ENCODE measurements around the gene TRIM2. TPM values are rescaled to one million over a fixed set of nuclear protein-coding genes. Genes with fewer than 3 reads are reported as not detected.
A peak's percentile ranks its signal among the peaks of the same experiment; 100 is the strongest.

The TRIM2 gene
- total RNA-seq, 2 experiments from 2014 or later, result 0.10 to 0.20 TPM

- ChIA-PET CTCF (interaction anchor here (0.7 kb wide), 1 partner anchor 425 kb away, joined by 3 read pairs; no protein-coding TSS in a partner anchor), POLR2A (no interaction called here)
- Mint-ChIP-seq H3K4me3 (no peak overlapping the region), H3K27me3 (peaks cover 46% of the 10 kb centered on the region), H3K36me3 (ENCODE audit: low read depth) (no peaks in the 10 kb centered on the region), H3K27ac (no peak overlapping the region), H3K4me1 (peaks cover 13% of the 10 kb centered on the region), H3K9me3 (no peaks in the 10 kb centered on the region)
- DNase-seq, result no peak
These were observed 14.7 kb downstream of the TRIM2 start for GRCh38 chr4:153218961-153219360.

- peaks cover 47% of the 10 kb centered on the region for H3K27me3 Mint-ChIP-seq
These were observed 16.6 kb downstream of the TRIM2 start for GRCh38 chr4:153220682-153221395.

GRCh38 chr4:153221783-153222706 lies 17.8 kb downstream of the TRIM2 start:
- ChIA-PET POLR2A (interaction anchor here (1.2 kb wide), 1 partner anchor 17 kb away, joined by 4 read pairs; the partner anchor contains the start of gene TRIM2), CTCF (interaction anchor here (1.2 kb wide), 1 partner anchor 62 kb away, joined by 4 read pairs; no protein-coding TSS in a partner anchor)
- H3K36me3 Mint-ChIP-seq (ENCODE audit: low read depth), result peaks cover 7% of the 10 kb centered on the region
- peaks cover 47% of the 10 kb centered on the region for H3K27me3 Mint-ChIP-seq
- peak; percentile 18 for DNase-seq
- peaks cover 24% of the 10 kb centered on the region for H3K4me1 Mint-ChIP-seq
- peak overlapping the region; percentile 65 for H3K4me3 Mint-ChIP-seq
- H3K9me3 Mint-ChIP-seq, result no peaks in the 10 kb centered on the region
- no peak overlapping the region for H3K27ac Mint-ChIP-seq

More at GRCh38 chr4:153220682-153221395, 16.6 kb downstream of the TRIM2 start:
- CTCF ChIA-PET, result no interaction called here
- POLR2A ChIA-PET, result no interaction called here
- Mint-ChIP-seq H3K4me1 (peaks cover 24% of the 10 kb centered on the region), H3K27ac (no peak overlapping the region), H3K9me3 (no peaks in the 10 kb centered on the region), H3K4me3 (no peak overlapping the region), H3K36me3 (ENCODE audit: low read depth) (peaks cover 7% of the 10 kb centered on the region)
- no peak for DNase-seq

DNA sequence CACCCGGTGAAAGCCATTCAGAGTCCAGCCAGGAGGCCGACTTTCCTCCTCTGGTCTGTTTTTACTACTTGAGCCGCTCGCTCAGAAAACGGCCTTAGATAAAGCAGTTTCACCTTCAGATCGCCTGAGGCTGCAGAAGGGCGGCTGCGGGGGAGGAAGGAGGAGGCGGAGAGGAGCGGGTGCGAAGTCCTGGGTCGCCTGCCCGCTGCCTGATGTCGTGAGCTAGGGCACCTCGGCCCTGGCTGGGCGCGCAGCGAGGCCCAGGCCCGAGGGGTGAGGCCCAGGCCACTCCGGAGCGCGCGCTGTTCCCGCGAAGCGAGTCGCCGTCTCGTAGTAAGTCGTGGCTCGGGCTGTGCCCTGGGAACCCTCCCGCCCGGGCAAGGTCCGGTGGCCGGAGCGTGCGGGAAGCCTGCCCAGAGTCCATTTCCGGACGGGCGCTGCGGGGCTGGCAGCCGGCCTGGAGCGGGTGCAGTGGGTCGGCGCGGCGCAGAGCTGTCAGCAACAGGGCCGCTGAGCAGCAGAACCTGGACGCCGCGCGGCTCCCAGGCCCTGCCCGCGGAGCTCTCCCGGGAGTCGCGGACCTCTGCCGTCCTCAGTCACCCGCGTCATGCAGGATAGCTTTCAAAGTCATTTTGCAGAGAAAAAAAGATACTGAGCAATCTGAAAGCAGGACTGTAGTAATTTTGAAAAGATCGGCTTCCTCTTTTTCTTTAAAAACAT lies 18.6 kb downstream of the TRIM2 start:
- Mint-ChIP-seq H3K27ac (no peak overlapping the region), H3K9me3 (no peaks in the 10 kb centered on the region), H3K36me3 (ENCODE audit: low read depth) (peaks cover 7% of the 10 kb centered on the region), H3K4me1 (peaks cover 24% of the 10 kb centered on the region), H3K4me3 (peak overlapping the region; percentile 65), H3K27me3 (peaks cover 44% of the 10 kb centered on the region)
- DNase-seq, result peak; percentile 23
- POLR2A ChIA-PET, result interaction anchor here (1.2 kb wide), 1 partner anchor 18 kb away, joined by 4 read pairs; the partner anchor contains the start of gene TRIM2
- CTCF ChIA-PET, result interaction anchor here (1.2 kb wide), 1 partner anchor 63 kb away, joined by 4 read pairs; no protein-coding TSS in a partner anchor

DNA sequence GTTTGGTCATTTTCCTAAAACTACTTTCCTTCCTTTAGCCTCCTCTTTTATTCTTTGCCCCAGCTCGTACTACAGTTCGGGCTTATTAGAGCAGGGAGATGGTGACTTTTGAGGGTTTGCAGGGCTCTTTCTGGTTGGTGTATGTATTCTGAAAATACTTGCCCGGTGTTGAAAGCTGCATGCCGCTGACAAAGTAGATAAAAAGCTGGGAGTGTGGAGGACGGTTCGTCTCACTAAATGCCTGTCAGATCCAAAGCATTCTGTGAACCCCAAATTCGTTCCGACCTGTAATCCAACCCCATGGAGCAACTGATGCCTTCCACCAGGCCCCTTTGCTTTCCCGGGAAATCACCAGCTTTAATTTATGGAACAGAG lies 19.2 kb downstream of the TRIM2 start:
- H3K4me3 Mint-ChIP-seq, result peak overlapping the region; percentile 56
- POLR2A ChIA-PET, result no interaction called here

GRCh38 chr4:153223930-153224329 lies 19.7 kb downstream of the TRIM2 start:
- Mint-ChIP-seq H3K36me3 (ENCODE audit: low read depth) (peaks cover 7% of the 10 kb centered on the region), H3K4me3 (no peak overlapping the region), H3K9me3 (no peaks in the 10 kb centered on the region), H3K27ac (no peak overlapping the region), H3K4me1 (peaks cover 24% of the 10 kb centered on the region), H3K27me3 (peaks cover 41% of the 10 kb centered on the region)
- no peak for DNase-seq
- POLR2A ChIA-PET, result no interaction called here
- CTCF ChIA-PET, result no interaction called here

More for the DNA sequence above, 19.2 kb downstream of the TRIM2 start:
- Mint-ChIP-seq H3K36me3 (ENCODE audit: low read depth) (peaks cover 7% of the 10 kb centered on the region), H3K27ac (no peak overlapping the region), H3K27me3 (peaks cover 44% of the 10 kb centered on the region), H3K4me1 (peaks cover 24% of the 10 kb centered on the region), H3K9me3 (no peaks in the 10 kb centered on the region)
- CTCF ChIA-PET, result no interaction called here
- DNase-seq, result no peak

GRCh38 chr4:153224474-153224873 lies 20.2 kb downstream of the TRIM2 start:
- ChIA-PET POLR2A (no interaction called here), CTCF (no interaction called here)
- Mint-ChIP-seq H3K27ac (no peak overlapping the region), H3K36me3 (ENCODE audit: low read depth) (peaks cover 7% of the 10 kb centered on the region), H3K4me3 (no peak overlapping the region), H3K9me3 (no peaks in the 10 kb centered on the region), H3K27me3 (peaks cover 41% of the 10 kb centered on the region), H3K4me1 (peaks cover 24% of the 10 kb centered on the region)
- no peak for DNase-seq

DNA sequence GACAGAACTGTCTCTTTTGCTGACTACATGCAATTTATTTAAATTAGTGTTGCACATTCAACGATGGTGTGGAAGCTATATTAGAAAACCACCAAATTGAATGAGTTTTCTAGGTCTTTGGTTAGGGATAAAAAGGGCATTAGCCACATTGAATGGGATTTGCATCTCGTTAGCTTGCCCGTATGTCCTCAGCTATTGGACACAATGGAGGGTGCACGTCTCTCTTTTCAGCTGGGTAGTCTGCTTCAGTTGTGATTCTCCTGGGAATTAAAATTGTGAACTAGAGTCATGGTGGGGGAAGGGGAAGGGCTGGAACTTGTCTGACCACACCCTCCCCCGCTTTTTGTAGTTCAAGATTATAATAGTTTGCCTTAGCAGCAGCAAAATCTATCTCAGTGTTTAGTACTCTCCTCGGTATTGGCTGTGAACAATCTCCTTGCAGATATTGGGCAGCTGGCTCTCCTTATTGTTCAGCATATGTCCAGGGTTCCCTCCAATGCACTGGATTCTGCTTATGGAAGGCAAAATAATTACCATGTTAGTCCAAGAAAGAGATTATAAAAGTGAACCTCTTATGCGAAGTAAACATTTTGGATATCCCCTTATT lies 23.3 kb downstream of the TRIM2 start:
- H3K4me1 Mint-ChIP-seq, result peaks cover 17% of the 10 kb centered on the region
- DNase-seq, result no peak
- peaks cover 26% of the 10 kb centered on the region for H3K27me3 Mint-ChIP-seq
- H3K4me3 Mint-ChIP-seq, result no peak overlapping the region
- H3K27ac Mint-ChIP-seq, result no peak overlapping the region
- no peaks in the 10 kb centered on the region for H3K9me3 Mint-ChIP-seq
- peaks cover 7% of the 10 kb centered on the region for H3K36me3 Mint-ChIP-seq (ENCODE audit: low read depth)
- POLR2A ChIA-PET, result no interaction called here
- CTCF ChIA-PET, result no interaction called here

GRCh38 chr4:153228512-153229140 lies 24.4 kb downstream of the TRIM2 start:
- DNase-seq, result no peak
- Mint-ChIP-seq H3K4me3 (no peak overlapping the region), H3K4me1 (peaks cover 23% of the 10 kb centered on the region), H3K36me3 (ENCODE audit: low read depth) (peaks cover 7% of the 10 kb centered on the region), H3K27ac (no peak overlapping the region), H3K27me3 (peaks cover 28% of the 10 kb centered on the region), H3K9me3 (no peaks in the 10 kb centered on the region)
- ChIA-PET CTCF (no interaction called here), POLR2A (no interaction called here)

DNA sequence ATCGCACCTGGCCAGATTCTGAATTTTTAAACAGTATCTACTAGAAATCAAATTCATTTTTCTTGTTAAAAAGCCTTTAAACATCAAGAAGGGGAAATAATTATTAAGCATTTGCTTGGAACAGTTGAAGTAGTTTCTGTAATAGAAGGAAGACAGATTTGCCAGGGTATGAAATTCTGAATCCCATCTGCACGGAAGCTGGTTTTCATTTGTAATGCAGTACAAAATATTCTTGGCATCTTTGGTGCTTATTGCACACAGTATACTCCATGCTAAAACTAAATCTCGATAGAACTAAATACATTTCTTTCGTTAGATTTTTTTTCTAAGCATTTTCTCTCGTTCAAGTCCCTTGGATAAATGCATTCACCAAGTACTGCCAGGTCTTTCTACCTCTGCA lies 25.3 kb downstream of the TRIM2 start:
- CTCF ChIA-PET, result no interaction called here

DNA sequence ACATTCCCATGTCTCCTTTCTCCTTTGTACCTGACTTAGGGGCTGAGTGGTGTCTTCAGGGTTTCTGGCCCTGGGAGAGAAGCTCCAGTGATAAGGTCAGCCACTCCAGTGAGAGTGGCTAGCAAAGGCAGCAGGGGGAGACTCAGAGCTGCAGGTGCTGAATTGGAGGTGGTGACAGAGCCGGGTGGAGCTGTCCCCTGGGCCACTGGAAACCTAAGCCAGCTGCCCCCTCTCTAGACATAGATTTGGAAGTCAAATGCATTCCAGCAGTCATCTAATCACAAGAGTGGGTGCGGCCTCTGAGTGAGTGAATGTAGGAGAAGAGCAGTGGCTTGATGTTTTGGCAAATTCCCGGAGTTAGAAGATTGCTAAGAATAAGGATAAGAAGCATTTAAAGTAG lies 28.5 kb downstream of the TRIM2 start:
- H3K4me1 Mint-ChIP-seq, result peaks cover 12% of the 10 kb centered on the region
- ChIA-PET POLR2A (no interaction called here), CTCF (no interaction called here)
- peaks cover 18% of the 10 kb centered on the region for H3K27me3 Mint-ChIP-seq
- no peak for DNase-seq
- H3K9me3 Mint-ChIP-seq, result no peaks in the 10 kb centered on the region
- H3K36me3 Mint-ChIP-seq (ENCODE audit: low read depth), result no peaks in the 10 kb centered on the region
- H3K27ac Mint-ChIP-seq, result no peak overlapping the region
- H3K4me3 Mint-ChIP-seq, result no peak overlapping the region

More for the DNA sequence above, 25.3 kb downstream of the TRIM2 start:
- Mint-ChIP-seq H3K27me3 (peaks cover 22% of the 10 kb centered on the region), H3K9me3 (no peaks in the 10 kb centered on the region), H3K4me3 (no peak overlapping the region), H3K36me3 (ENCODE audit: low read depth) (peaks cover 3% of the 10 kb centered on the region), H3K4me1 (peaks cover 20% of the 10 kb centered on the region), H3K27ac (no peak overlapping the region)
- POLR2A ChIA-PET, result no interaction called here
- no peak for DNase-seq

- POLR2A ChIA-PET, result no interaction called here
- Mint-ChIP-seq H3K36me3 (ENCODE audit: low read depth) (no peaks in the 10 kb centered on the region), H3K27ac (no peak overlapping the region), H3K4me3 (no peak overlapping the region), H3K4me1 (peaks cover 12% of the 10 kb centered on the region), H3K9me3 (no peaks in the 10 kb centered on the region), H3K27me3 (peaks cover 18% of the 10 kb centered on the region)
- CTCF ChIA-PET, result no interaction called here
- no peak for DNase-seq
These were observed 29.6 kb downstream of the TRIM2 start for GRCh38 chr4:153233761-153234371.

All from activated CD4-positive, alpha-beta memory T cell treated with anti-CD3 and anti-CD28 coated beads, Interleukin-2, amount 10 ng/mL, durations not matched to agents 7 days and 5 days (primary cell).